Dendritic cell treated with granulocyte-macrophage colony-stimulating factor and Interleukin-4, amounts not matched to agents 40 ng/mL and 50 ng/mL, for 4 days (primary cell): ENCODE data around the gene SYT13.

Experiments used
- H3K27ac Mint-ChIP-seq: one replicate; pipeline ENCODE4 v1.8.0; 2022; ENCODE audit warnings: mild to moderate bottlenecking, mixed read lengths
- H3K27me3 Mint-ChIP-seq: one replicate; pipeline ENCODE4 v1.8.0; 2022; ENCODE audit warnings: mild to moderate bottlenecking, mixed read lengths
- H3K36me3 Mint-ChIP-seq: one replicate; pipeline ENCODE4 v1.8.0; 2022; ENCODE audit warnings: low read depth, mixed read lengths
- H3K4me1 Mint-ChIP-seq: one replicate; pipeline ENCODE4 v1.8.0; 2022; ENCODE audit warnings: low read depth, mixed read lengths
- H3K4me3 Mint-ChIP-seq: one replicate; pipeline ENCODE4 v1.8.0; 2022; ENCODE audit warnings: mild to moderate bottlenecking, moderate library complexity, mixed read lengths
- H3K9me3 Mint-ChIP-seq: one replicate; pipeline ENCODE4 v1.8.0; 2022; ENCODE audit warnings: mixed read lengths
- intact Hi-C: fragments of 100-400 bp; cut with micrococcal nuclease; formaldehyde crosslinking; loops from one replicate; pipeline ENCODE4 v1.15.0; 2022

Gene SYT13

DNA sequence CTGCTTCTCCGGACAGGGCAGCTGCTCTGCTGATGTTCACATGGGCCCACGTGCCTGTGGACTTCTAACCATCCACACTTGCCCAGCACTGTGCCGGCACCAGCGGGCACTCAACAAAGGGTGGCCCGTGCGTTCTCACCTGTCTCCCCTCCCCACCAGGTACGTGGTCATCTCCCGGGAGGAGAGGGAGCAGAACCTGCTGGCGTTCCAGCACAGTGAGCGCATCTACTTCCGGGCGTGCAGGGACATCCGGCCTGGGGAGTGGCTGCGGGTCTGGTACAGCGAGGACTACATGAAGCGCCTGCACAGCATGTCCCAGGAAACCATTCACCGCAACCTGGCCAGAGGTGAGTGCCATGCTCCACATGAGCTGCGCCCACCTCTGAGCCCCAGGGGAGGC is 66.7 kb downstream of the SYT13 start:
- intact Hi-C loops = no loop called here
- Mint-ChIP-seq H3K4me3 (no peak overlapping the region), H3K9me3 (no peaks in the 10 kb centered on the region), H3K36me3 (no peaks in the 10 kb centered on the region), H3K4me1 (peaks cover 6% of the 10 kb centered on the region), H3K27ac (no peak overlapping the region), H3K27me3 (no peaks in the 10 kb centered on the region)

DNA sequence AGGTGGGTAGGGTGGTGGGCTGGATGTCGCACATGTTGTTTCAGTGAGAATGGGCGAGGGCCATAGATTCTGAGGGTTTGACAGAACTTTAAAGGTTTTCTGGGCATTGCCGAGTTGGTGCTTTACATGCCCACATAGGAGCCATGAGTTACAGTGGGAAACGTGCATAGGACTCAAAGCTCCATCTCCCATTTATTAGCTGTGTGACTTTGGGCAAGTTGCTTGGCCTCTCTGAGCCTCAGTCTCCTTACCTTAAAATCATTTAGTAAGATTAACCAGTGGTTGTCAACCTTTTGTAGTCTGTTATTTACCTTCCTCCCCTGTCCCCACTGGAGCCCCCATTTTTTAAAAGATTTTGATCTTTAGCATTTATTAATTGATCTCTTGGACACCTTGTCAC is 67.4 kb downstream of the SYT13 start:
- H3K9me3 Mint-ChIP-seq = no peaks in the 10 kb centered on the region
- intact Hi-C loops = no loop called here

DNA sequence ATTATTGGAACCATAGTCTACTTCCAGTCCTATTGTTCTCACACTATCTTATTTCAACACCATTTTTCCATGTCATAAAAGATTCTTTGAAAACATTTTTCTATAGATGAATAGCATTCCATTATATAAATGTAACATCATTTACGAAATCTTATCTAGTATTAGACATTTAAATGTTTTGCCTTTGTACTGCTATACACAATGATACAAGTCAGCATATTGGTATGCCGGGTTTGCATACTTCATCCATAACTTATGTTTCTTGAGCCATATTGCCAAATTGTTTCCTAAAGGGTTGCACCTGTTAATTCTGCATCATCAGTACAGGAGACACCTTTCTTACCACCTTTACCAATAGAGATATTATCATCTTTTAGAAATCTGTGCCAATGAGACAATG is 68.2 kb downstream of the SYT13 start:
- no peak overlapping the region for H3K27ac Mint-ChIP-seq

More for the DNA sequence above, 67.4 kb downstream of the SYT13 start:
- H3K27me3 Mint-ChIP-seq = no peaks in the 10 kb centered on the region
- no peak overlapping the region for H3K27ac Mint-ChIP-seq
- H3K4me3 Mint-ChIP-seq = no peak overlapping the region
- H3K36me3 Mint-ChIP-seq = no peaks in the 10 kb centered on the region
- peaks cover 6% of the 10 kb centered on the region for H3K4me1 Mint-ChIP-seq

DNA sequence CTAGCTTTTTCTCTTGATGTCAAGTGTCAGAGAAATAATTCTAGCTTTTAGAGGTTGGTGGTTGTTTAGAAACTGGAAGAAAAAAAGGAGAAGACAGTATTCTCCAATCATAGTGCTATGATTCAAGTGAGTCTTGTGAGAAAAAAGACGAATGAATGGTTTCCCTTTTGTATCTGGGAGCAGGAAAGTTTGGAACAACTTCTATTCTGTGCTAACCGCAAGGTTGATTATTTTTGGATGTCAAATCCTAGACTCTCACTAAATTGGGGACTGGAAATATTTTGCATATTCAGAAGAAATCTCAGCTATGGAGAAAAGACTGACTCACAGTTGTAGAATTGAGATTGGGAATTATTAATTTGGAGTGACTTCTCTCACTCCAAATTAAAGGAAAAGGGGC is 69.2 kb downstream of the SYT13 start:
- Mint-ChIP-seq H3K36me3 (peaks cover 13% of the 10 kb centered on the region), H3K27me3 (no peaks in the 10 kb centered on the region), H3K4me3 (no peak overlapping the region), H3K9me3 (no peaks in the 10 kb centered on the region), H3K4me1 (peaks cover 6% of the 10 kb centered on the region), H3K27ac (no peak overlapping the region)
- intact Hi-C loops = no loop called here

More for the DNA sequence above, 68.2 kb downstream of the SYT13 start:
- Mint-ChIP-seq H3K4me1 (peaks cover 6% of the 10 kb centered on the region), H3K36me3 (peaks cover 6% of the 10 kb centered on the region), H3K4me3 (no peak overlapping the region), H3K9me3 (no peaks in the 10 kb centered on the region), H3K27me3 (no peaks in the 10 kb centered on the region)
- intact Hi-C loops = no loop called here

DNA sequence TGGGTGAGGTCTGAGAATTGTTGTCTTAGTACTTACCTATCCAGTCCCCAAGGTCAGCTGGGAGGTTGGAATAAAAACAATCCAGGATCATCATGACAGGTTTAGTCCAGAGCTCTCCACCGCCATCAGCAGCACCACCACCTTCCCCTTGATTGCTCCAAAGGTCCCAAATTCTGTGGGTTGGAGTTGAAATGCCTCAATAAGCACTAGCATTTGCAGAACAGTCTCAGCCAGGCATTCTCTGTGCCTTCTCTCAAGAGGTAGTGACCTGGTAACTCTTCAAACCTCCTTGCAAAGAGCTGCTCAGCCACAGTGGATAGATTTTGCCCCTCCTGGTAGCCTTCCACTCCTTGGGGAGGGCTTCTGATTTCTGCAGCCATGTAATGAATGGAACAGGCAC is 70.1 kb downstream of the SYT13 start:
- H3K36me3 Mint-ChIP-seq = peaks cover 13% of the 10 kb centered on the region
- H3K4me1 Mint-ChIP-seq = peaks cover 6% of the 10 kb centered on the region
- H3K4me3 Mint-ChIP-seq = no peak overlapping the region
- H3K27me3 Mint-ChIP-seq = no peaks in the 10 kb centered on the region
- H3K27ac Mint-ChIP-seq = no peak overlapping the region
- no peaks in the 10 kb centered on the region for H3K9me3 Mint-ChIP-seq
- intact Hi-C loops = no loop called here

DNA sequence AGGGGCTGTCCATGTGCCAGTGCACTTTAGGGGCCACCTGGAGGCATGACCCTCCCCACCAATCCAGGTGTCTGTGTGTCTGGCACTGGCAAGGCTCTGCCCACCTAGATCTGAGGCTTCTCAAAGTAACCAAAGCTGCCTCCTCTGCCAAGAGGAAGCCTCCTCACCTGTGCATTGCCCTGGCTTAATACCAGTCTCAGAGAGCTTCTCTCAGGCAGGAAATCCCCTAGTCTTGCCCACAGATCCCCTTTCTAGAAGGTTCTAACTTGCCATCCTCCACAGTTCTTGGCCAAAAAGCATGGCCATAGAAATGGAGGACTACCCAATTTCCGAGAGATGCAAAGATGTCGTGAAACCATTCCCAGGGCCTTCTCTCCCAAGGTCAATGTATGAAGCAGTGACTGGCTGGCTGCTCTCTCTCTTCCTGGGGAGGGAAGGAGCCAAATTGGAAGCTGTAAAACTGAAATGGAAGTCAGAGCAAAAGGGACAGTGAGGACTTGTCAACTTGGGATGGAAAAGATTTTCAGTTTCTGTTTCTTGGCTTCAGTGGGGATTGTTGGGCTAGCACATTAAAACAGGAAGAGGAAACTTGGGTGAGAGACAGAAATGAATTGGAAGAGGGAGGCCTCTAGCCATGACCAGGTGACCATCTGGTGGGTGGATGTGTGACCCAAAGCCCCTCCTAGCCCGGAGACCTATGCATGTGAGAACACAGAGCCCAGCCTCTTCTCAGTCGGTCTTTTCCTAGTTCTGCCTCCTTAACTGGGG is 70.9 kb downstream of the SYT13 start:
- H3K27me3 Mint-ChIP-seq = peaks cover 2% of the 10 kb centered on the region
- H3K27ac Mint-ChIP-seq = no peak overlapping the region
- peaks cover 9% of the 10 kb centered on the region for H3K4me1 Mint-ChIP-seq
- intact Hi-C loops = no loop called here
- H3K36me3 Mint-ChIP-seq = peaks cover 13% of the 10 kb centered on the region
- H3K4me3 Mint-ChIP-seq = no peak overlapping the region
- H3K9me3 Mint-ChIP-seq = no peaks in the 10 kb centered on the region

DNA sequence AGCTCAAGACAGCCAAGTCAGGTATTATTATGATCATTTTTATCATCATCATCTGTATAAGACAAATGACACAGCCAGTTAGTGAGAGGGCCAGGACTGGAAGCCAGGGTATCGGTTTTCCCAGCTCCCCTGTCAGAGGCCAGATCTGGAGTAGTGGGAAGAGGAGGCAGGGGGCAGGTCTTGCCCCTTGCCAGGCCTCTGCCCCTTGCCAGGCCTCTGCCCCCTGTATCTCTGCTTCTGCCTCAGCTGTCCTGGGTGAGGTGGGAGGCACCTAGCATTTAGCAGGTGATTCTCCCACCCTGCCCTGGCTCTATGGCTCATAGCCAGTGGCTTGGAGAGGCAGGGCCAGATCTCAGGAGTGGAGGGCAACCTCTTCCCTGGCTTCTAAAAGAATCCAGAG is 72.4 kb downstream of the SYT13 start:
- no peak overlapping the region for H3K4me3 Mint-ChIP-seq
- H3K36me3 Mint-ChIP-seq = peaks cover 19% of the 10 kb centered on the region
- H3K27me3 Mint-ChIP-seq = peaks cover 4% of the 10 kb centered on the region
- intact Hi-C loops = no loop called here
- no peak overlapping the region for H3K27ac Mint-ChIP-seq
- H3K9me3 Mint-ChIP-seq = no peaks in the 10 kb centered on the region
- peaks cover 21% of the 10 kb centered on the region for H3K4me1 Mint-ChIP-seq

DNA sequence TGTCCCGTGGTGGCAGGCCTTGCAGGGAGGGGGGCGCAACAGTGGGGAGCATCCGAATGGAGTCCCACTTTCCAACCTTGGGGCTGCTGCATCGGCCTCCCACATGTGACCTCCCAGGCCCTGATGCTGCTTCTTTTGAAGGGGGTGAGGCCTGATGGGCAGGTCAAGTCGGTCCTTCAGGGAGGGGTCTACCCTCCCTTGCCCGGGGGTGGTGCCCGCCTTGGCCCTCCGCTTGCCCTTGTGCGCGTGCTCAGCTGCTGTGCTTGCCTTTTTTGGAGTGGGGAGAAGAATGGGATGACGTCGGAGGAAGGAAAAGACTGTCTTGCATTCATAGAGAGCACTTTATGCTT is 72.8 kb downstream of the SYT13 start:
- Mint-ChIP-seq H3K4me3 (no peak overlapping the region), H3K4me1 (peaks cover 21% of the 10 kb centered on the region), H3K27me3 (peaks cover 4% of the 10 kb centered on the region), H3K36me3 (peaks cover 19% of the 10 kb centered on the region), H3K9me3 (no peaks in the 10 kb centered on the region), H3K27ac (no peak overlapping the region)
- intact Hi-C loops = no loop called here

DNA sequence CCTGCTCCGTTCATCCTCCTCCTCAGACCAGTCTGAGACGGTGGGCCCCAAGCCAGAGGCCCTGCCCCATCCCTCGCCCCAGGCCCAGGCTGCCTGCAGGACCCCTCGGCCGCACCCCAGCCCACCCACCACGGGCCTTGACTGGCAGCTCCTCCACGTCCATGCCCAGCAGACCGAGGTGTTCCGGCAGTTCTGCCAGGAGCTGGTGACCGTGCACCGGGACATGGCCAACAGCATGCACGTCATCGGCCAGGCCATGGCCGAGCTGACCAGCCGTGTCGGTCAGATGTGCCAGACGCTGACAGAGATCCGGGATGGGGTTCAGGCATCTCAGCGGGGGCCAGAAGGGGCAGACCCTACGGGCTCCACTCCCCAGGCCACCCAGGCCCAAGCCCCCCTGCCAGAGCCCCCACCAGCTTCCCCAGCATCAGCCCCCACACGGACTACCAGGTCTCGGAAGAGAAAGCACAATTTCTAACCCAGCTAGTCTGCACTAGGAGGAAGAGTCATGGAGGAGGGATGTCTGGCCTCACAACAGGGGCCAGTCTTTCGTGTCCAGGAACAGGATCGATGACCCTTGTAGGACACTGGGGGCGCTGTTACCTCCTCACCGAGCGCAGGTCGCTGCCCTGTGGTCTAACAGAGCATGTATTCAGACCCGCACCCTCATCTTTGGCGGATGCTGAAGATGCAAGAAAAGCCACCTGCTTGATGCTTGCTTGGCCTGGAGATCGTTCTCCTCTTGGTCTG is 73.4 kb downstream of the SYT13 start:
- H3K27ac Mint-ChIP-seq = no peak overlapping the region
- intact Hi-C loops = no loop called here
- peaks cover 21% of the 10 kb centered on the region for H3K4me1 Mint-ChIP-seq
- H3K9me3 Mint-ChIP-seq = no peaks in the 10 kb centered on the region
- H3K27me3 Mint-ChIP-seq = peaks cover 4% of the 10 kb centered on the region
- H3K36me3 Mint-ChIP-seq = peaks cover 19% of the 10 kb centered on the region
- H3K4me3 Mint-ChIP-seq = no peak overlapping the region

DNA sequence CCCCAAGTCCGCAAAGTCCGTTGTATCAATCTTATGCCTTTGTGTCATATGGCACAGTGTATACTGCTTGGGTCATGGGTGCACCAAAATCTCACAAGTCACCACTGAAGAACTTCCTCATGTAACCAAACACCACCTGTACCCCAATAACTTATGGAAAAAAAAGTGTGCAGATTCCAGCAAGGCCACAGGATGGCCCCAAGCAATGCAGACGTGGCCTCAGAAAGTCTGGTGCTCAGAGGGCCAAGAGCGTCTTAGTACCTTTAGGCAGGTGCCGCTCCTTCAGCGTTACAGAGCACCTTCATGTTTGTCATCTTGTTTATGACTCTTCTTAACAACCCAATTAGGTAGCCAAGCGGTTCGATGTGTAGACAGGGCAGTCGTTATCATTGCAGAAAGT is 74.4 kb downstream of the SYT13 start:
- Mint-ChIP-seq H3K4me1 (peaks cover 21% of the 10 kb centered on the region), H3K4me3 (no peak overlapping the region), H3K27me3 (peaks cover 4% of the 10 kb centered on the region), H3K36me3 (peaks cover 19% of the 10 kb centered on the region), H3K27ac (no peak overlapping the region), H3K9me3 (no peaks in the 10 kb centered on the region)
- intact Hi-C loops = no loop called here

DNA sequence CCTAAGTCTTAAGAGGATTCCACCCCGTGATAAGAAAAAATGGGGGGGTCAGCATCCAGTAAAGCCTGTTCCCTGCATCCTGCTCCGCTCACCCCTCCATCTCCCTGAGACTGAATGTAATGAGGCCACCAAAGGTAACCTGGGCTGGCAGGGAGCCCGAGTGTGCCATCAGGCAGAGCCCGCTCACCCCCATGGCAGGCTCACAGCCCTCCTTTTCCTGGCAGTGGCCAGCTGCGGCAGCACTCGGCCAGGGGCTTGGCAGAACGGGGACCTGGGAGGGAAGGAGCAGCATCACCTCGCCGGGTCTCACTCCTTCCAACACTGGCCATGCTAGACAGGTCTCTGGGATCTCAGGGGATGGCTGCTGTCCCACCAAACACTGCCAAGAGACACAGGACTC is 75.3 kb downstream of the SYT13 start:
- Mint-ChIP-seq H3K27ac (no peak overlapping the region), H3K4me1 (peaks cover 21% of the 10 kb centered on the region), H3K4me3 (no peak overlapping the region), H3K9me3 (no peaks in the 10 kb centered on the region), H3K36me3 (peaks cover 19% of the 10 kb centered on the region), H3K27me3 (peaks cover 4% of the 10 kb centered on the region)
- intact Hi-C loops = no loop called here

DNA sequence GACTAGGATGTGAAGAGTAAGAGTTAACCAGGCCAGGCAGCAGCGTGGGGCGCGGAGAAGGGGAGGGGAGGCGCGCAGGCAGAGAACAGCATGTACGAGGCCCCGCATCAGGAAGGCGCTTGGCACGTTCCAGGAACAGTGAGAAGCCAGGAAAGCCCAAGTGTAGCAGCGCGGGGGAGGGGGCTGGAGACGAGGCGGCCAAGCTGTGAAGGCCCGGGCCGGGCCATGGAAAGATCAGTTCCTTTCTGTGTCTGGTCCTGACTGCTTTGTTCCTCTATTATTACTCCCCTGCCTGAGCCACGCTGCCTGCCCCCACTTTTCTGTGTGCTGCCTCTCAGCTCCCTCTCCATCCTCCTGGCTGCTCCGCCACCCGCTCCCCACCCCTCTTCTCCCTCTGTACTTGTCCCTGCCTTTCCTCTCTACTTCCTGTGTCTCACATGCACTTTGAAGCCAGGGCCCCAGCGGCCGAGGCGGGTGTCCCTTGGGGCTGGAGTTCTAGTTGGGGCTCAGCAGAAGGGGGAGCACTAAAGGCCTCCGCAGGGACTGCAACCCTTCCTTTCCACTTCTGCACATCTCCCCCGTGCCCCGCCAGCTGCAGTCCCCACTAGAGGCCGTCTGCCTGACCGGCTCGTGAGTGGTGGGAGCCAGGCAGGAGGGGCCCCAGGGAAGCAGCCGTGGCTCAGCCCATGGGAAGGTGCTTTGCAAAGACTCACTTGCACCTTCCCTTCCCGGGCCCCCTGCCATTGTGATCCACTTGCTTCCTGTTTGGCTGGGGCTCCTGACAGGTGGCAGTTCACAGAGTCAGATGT is 76.0 kb downstream of the SYT13 start:
- H3K4me1 Mint-ChIP-seq = peaks cover 16% of the 10 kb centered on the region
- intact Hi-C loops = no loop called here
- no peaks in the 10 kb centered on the region for H3K9me3 Mint-ChIP-seq
- peak overlapping the region; percentile 23 for H3K27ac Mint-ChIP-seq
- peaks cover 4% of the 10 kb centered on the region for H3K27me3 Mint-ChIP-seq
- H3K36me3 Mint-ChIP-seq = peaks cover 19% of the 10 kb centered on the region
- H3K4me3 Mint-ChIP-seq = no peak overlapping the region

DNA sequence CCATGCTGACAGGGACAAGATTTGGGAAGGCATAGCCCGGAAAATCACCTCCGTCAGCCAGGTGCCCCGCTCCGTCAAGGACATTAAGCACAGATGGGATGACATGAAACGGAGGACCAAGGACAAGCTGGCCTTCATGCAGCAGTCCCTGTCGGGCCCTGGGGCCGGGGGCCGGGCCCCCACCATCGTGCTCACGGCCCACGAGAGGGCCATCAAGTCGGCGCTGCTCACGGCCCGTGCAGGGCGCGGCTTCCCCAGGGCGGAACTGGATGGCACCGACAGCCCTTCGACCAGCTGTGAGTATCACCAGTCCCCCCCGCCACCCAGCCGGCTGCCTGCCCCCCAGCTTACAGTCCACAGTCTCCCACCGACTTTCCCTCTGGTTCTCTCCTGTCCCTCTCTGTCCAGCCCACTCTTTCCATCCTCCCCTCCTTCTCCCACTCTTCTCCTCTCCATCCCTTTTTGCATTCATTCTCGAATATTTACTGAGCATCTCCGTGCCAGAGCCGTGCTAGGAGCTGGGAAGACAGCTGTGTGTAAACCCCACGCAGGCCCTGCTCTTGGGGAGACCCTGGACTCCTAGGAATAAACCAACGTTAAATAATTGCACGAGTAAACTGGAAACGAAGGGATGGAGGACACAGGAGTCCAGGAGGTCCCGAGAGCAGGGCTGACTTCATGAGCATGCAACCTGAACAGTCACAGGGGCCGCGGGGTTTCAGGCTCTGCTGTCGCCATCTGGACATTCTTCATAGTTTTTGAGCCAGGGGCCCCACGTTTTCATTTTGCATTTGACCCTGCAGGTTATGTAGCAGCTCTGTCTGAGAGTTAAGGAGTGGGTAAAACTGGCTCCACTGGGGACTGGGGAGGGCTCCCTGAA is 76.9 kb downstream of the SYT13 start:
- peaks cover 4% of the 10 kb centered on the region for H3K27me3 Mint-ChIP-seq
- H3K9me3 Mint-ChIP-seq = no peaks in the 10 kb centered on the region
- H3K4me3 Mint-ChIP-seq = no peak overlapping the region
- no peak overlapping the region for H3K27ac Mint-ChIP-seq
- H3K36me3 Mint-ChIP-seq = peaks cover 19% of the 10 kb centered on the region
- peaks cover 15% of the 10 kb centered on the region for H3K4me1 Mint-ChIP-seq
- intact Hi-C loops = no loop called here
